ENCODE measurements around the gene MALT1.

MALT1 gene

GRCh38 chr18:58738322-58738721 is 67.1 kb downstream of the MALT1 start:
- H3K9me2 ChIP-seq (replicated peaks; ENCODE audit: insufficient read depth, low read length), result no peaks in the 10 kb centered on the region
- no peak overlapping the region for H2AFZ ChIP-seq (ENCODE audit: low read length)
- H3K36me3 ChIP-seq (replicated peaks; ENCODE audit: insufficient read depth, low read length), result no peaks in the 10 kb centered on the region; the same call in 1 of the 2 replicates
- TF ChIP-seq EZH2phosphoT487 (IDR thresholded peaks at IDR 0.05; ENCODE audit: low read length) (no peak), EZH2 (optimal IDR thresholded peaks at IDR 0.05; ENCODE audit: low read depth, low read length) (no peak), CTCF (IDR thresholded peaks at IDR 0.05; ENCODE audit: low read length) (no peak)
- H4K20me1 ChIP-seq (ENCODE audit: insufficient read depth, low read length), result no peaks in the 10 kb centered on the region
- no peak overlapping the region for H3K9ac ChIP-seq (ENCODE audit: low read length)
- no peaks in the 10 kb centered on the region for H3K27me3 ChIP-seq (replicated peaks; ENCODE audit: insufficient read depth, low read length)
- H3K4me3 ChIP-seq (ENCODE audit: low read length), result no peak overlapping the region
- H3K9me3 ChIP-seq (replicated peaks; ENCODE audit: insufficient read depth, low read length), result no peaks in the 10 kb centered on the region
- H3K27ac ChIP-seq (ENCODE audit: low read length), result no peak overlapping the region
- no peaks in the 10 kb centered on the region for H3K79me2 ChIP-seq (ENCODE audit: low read length)
- no peak for DNase-seq
- no peaks in the 10 kb centered on the region for H3F3A ChIP-seq (ENCODE audit: insufficient read depth, low read length)
- no peaks in the 10 kb centered on the region for H3K4me1 ChIP-seq (ENCODE audit: low read length)
- no peak overlapping the region for H3K4me2 ChIP-seq (ENCODE audit: low read depth, low read length)

- Histone ChIP-seq H3K9me2 (replicated peaks; ENCODE audit: insufficient read depth, low read length) (no peaks in the 10 kb centered on the region), H3K36me3 (replicated peaks; ENCODE audit: insufficient read depth, low read length) (peaks cover 40% of the 10 kb centered on the region), H3F3A (ENCODE audit: insufficient read depth, low read length) (no peaks in the 10 kb centered on the region), H3K9me3 (replicated peaks; ENCODE audit: insufficient read depth, low read length) (0 out of 2 replicates have a peak, but pooled peaks cover 3% of the 10 kb centered on the region), H3K27me3 (replicated peaks; ENCODE audit: insufficient read depth, low read length) (no peaks in the 10 kb centered on the region), H3K27ac (ENCODE audit: low read length) (no peak overlapping the region), H3K79me2 (ENCODE audit: low read length) (no peaks in the 10 kb centered on the region), H3K9ac (ENCODE audit: low read length) (no peak overlapping the region), H2AFZ (ENCODE audit: low read length) (no peak overlapping the region), H3K4me1 (ENCODE audit: low read length) (no peaks in the 10 kb centered on the region), H3K4me2 (ENCODE audit: low read depth, low read length) (no peak overlapping the region), H3K4me3 (ENCODE audit: low read length) (no peak overlapping the region), H4K20me1 (ENCODE audit: insufficient read depth, low read length) (no peaks in the 10 kb centered on the region)
- DNase-seq, result no peak
- TF ChIP-seq CTCF (IDR thresholded peaks at IDR 0.05; ENCODE audit: low read length), result no peak
- no peak for TF ChIP-seq EZH2phosphoT487 (IDR thresholded peaks at IDR 0.05; ENCODE audit: low read length)
- TF ChIP-seq EZH2 (optimal IDR thresholded peaks at IDR 0.05; ENCODE audit: low read depth, low read length), result no peak
Measured at GRCh38 chr18:58745914-58746313, 74.6 kb downstream of the MALT1 start.

GRCh38 chr18:58748899-58749595 is 77.8 kb downstream of the MALT1 start:
- TF ChIP-seq EZH2phosphoT487 (IDR thresholded peaks at IDR 0.05; ENCODE audit: low read length) (no peak), CTCF (IDR thresholded peaks at IDR 0.05; ENCODE audit: low read length) (no peak), EZH2 (optimal IDR thresholded peaks at IDR 0.05; ENCODE audit: low read depth, low read length) (no peak)
- Histone ChIP-seq H3K79me2 (ENCODE audit: low read length) (no peaks in the 10 kb centered on the region), H3K27me3 (replicated peaks; ENCODE audit: insufficient read depth, low read length) (no peaks in the 10 kb centered on the region), H3K9me3 (replicated peaks; ENCODE audit: insufficient read depth, low read length) (0 out of 2 replicates have a peak, but pooled peaks cover 3% of the 10 kb centered on the region), H3K4me2 (ENCODE audit: low read depth, low read length) (no peak overlapping the region), H3K4me3 (ENCODE audit: low read length) (no peak overlapping the region), H4K20me1 (ENCODE audit: insufficient read depth, low read length) (no peaks in the 10 kb centered on the region), H3K4me1 (ENCODE audit: low read length) (no peaks in the 10 kb centered on the region), H3K36me3 (replicated peaks; ENCODE audit: insufficient read depth, low read length) (peaks cover 40% of the 10 kb centered on the region), H2AFZ (ENCODE audit: low read length) (no peak overlapping the region), H3K27ac (ENCODE audit: low read length) (no peak overlapping the region), H3F3A (ENCODE audit: insufficient read depth, low read length) (no peaks in the 10 kb centered on the region), H3K9ac (ENCODE audit: low read length) (no peak overlapping the region), H3K9me2 (replicated peaks; ENCODE audit: insufficient read depth, low read length) (no peaks in the 10 kb centered on the region)
- no peak for DNase-seq
